NCI-H82 treated with DMSO at 0.1 percent for 48 hours (cell line): ENCODE measurements around the gene DPCD.

Experiments used
- DNase-seq: peaks from one replicate; lab custom pipeline; 2025; ENCODE audit not compliant: unreplicated experiment; lab: John Stamatoyannopoulos, UW

The DPCD gene

DNA sequence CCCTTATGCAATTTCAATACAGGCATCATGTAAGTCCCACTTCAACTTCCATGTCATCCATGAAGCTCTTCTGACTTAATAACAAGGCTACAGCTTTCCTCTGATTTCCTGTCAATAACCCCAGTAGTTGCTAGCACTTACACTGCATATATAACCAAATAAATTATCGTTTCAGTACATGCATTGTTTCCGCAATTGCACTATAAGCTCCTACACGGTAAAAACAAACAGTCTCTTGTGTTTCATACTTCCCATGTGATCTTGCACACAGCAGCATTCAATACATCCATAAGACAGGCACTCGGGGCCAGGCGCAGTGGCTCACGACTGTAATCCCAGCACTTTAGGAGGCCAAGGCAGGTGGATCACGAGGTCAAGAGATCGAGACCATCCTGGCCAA is 65.4 kb downstream of the DPCD start:
- DNase-seq = no peak

DNA sequence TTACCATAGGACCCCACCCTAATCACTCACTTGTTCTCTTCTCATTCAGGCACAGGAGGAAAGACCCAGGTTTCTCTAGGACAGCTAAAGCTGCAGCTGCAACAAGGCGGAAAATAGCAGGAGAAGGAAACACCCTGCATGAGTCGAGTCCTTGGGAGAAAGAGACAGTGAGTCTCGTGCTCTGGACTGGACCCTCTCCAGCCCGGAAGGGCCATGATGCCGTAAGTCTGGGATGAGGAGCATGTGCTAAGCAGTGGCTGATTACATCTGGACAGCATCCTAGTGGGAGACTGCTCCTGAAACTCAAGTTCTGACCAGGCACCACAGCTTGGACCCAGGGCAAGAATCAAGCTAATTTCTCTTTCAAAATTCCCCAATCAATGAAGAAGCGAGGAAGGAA is 67.4 kb downstream of the DPCD start:
- DNase-seq = no peak

DNA sequence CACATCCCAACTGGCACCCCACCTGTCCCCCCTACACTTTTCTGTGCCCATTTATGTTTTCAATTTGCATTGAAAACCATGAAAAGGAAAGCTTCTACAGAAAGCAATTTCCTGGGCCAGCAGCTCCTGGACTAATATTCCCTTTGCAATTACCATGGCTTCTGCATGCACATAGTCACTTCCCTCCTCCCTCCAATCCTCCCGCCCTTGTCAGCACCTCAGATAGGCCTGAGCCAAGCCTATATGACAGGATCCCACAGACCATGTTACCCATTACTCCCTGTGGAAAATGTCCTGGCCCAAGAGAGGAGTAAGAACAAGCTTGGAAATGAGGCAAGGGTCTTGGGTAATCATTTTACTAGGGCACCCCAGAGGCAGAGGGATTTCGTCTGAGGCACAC is 68.8 kb downstream of the DPCD start:
- DNase-seq = no peak

DNA sequence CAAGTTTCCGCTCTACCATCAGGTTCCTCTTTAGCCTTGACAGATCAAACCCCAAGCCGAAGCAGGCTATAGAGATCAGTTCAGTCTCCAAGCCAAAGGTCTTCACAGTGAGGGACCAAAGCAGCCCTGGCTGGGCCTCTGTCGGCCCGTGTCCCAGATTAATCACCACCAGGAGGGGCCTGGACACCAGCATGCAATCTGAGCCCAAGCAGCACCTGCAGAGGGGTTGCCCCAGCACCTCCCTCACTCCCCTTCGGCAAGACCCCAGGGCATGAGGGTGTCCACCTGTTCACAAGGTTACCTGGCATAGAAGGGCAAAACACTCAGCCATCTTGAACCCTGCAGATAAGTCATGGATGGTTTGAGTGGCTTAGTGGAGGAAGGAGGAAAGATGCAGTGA is 70.9 kb downstream of the DPCD start:
- DNase-seq = no peak
